ENCODE measurements around the gene MCC. TPM values are rescaled to one million over a fixed set of nuclear protein-coding genes. Genes with fewer than 3 reads are reported as not detected.
A peak's percentile ranks its signal among the peaks of the same experiment; 100 is the strongest.

Gene MCC
- total and polyA plus RNA-seq, 7 donors, result 1.4 to 13.8 (median 4.4) TPM

DNA sequence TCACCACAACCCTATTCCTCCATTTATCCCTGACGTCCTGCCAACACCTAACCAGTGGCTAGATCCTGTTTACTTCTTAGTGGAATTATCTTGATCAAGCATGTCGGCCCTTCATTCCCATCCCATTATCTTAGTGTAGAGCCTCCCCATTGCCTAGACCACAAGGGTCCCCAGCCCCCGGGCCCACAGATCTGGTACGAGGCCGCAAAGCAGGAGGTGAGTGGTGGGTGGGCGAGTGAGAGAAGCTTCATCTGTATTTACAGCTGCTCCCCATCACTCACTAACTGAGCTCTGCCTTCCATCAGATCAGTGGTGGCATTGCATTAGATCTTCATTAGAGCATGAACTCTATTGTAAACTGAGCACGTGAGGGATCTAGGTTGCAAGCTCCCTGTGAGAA, 236.2 kb downstream of the MCC start:
- H3K4me1 ChIP-seq, result peaks cover 8% of the 10 kb centered on the region
- H3K27me3 ChIP-seq (ENCODE audit: insufficient read depth in 3 of 3, low read length in 2 of 3), result no peaks in the 10 kb centered on the region
- no peak for ATAC-seq
- no peak overlapping the region for H3K4me3 ChIP-seq
- no peaks in the 10 kb centered on the region for H3K9me3 ChIP-seq
- no peaks in the 10 kb centered on the region for H3K36me3 ChIP-seq (ENCODE audit: insufficient read depth in 1 of 2, low read depth in 1 of 2)
- no peak overlapping the region for H3K27ac ChIP-seq
- intact Hi-C loops (cut with DNase I), result no loop called here
- WGBS, 3 donors, result 85 to 90% (median 86%) methylated on average over 7 of the region's 7 CpGs
- no peak for DNase-seq
- TF ChIP-seq, protein P1, sequence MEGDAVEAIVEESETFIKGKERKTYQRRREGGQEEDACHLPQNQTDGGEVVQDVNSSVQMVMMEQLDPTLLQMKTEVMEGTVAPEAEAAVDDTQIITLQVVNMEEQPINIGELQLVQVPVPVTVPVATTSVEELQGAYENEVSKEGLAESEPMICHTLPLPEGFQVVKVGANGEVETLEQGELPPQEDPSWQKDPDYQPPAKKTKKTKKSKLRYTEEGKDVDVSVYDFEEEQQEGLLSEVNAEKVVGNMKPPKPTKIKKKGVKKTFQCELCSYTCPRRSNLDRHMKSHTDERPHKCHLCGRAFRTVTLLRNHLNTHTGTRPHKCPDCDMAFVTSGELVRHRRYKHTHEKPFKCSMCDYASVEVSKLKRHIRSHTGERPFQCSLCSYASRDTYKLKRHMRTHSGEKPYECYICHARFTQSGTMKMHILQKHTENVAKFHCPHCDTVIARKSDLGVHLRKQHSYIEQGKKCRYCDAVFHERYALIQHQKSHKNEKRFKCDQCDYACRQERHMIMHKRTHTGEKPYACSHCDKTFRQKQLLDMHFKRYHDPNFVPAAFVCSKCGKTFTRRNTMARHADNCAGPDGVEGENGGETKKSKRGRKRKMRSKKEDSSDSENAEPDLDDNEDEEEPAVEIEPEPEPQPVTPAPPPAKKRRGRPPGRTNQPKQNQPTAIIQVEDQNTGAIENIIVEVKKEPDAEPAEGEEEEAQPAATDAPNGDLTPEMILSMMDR (IDR thresholded peaks at IDR 0.05), result no peak

DNA sequence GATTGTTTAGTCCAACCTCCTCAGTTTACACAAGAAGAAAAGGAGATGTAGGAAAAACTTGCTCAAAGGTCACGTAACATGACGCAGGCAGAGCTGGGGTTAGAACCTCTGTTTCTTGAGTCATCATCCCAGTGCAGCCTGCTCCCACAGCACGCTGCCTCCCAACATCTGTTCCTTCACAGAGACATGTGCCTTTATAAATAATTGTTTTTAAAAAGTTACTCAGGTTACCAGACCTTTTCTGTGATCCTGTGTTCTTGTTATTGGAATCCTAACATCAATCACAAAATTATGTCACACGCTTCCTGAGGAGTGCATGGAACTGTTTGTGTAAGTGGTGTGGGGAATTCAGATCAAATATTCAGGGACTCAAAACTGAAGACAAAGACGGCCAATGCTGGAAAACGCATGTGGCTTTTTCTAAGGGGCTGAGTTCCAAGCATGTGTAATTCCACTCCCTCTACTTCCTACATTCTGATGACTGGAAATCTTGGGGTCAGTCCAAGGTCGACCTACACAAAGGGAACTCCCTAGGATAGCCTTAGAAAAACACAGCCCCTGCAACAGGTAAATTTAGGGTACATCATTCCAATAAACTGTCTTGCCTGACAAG, 237.8 kb downstream of the MCC start:
- intact Hi-C loops (cut with DNase I), result no loop called here
- H3K4me1 ChIP-seq, result peaks cover 8% of the 10 kb centered on the region
- no peaks in the 10 kb centered on the region for H3K9me3 ChIP-seq
- peak; percentile 53 to 64 (median 60) for ATAC-seq
- 19 to 21% (median 20%) methylated on average over 7 of the region's 7 CpGs for WGBS, 3 donors
- no peaks in the 10 kb centered on the region for H3K36me3 ChIP-seq (ENCODE audit: insufficient read depth in 1 of 2, low read depth in 1 of 2)
- H3K27me3 ChIP-seq (ENCODE audit: insufficient read depth in 3 of 3, low read length in 2 of 3), result no peaks in the 10 kb centered on the region
- TF ChIP-seq, protein P1 (IDR thresholded peaks at IDR 0.05), result no peak
- peak overlapping the region; percentile 48 for H3K27ac ChIP-seq
- H3K4me3 ChIP-seq, result no peak overlapping the region
- peak; percentile 19 to 50 for DNase-seq

DNA sequence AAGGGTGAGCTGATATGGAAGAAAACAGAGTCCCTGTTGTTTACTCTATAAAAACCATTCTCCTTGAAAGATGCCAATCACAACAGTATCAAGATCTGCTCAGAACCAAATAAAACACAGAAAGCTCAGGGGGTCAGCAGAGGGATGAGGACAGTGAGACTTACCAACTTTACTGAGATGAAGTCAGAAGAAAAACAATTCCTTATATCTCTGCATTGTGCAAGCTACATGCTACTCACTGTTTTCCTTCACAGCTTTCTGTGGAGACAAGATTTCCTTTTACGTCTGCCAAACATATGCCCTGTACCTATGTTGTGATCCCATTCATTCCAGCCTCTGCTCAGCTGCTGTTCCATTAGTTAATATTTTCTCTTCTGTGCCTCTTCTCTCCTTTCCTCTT, 239.0 kb downstream of the MCC start:
- peak overlapping the region; percentile 48 for H3K27ac ChIP-seq
- 83 to 95% (median 94%) methylated on average over 1 of the region's 1 CpG for WGBS, 3 donors

DNA sequence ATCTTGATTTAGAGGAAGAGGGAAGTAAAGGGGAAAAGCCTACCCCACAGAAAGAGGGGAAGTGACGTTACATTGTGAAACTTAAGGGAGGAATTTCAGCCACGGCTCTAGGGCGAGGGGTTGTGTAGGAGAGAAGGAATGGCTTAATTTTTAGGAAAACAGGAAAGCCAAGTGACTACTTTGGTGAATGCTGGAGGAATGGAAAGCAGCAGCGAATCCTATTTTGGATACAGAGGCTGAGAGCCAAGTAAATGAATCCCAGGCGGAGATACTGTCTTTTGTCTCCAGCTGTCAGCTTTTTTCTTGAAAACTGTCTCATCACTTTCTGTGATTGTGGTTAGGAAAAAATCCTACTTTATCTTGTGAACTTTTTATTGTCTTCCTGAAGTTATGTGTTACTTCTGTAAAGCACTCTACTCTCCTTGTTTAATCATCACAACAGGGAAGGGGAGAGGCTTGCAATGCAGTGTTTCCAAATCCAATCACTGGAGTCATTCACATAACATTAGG, 241.8 kb downstream of the MCC start:
- peak overlapping the region; percentile 59 for H3K27ac ChIP-seq
- DNase-seq, result no peak
- H3K27me3 ChIP-seq (ENCODE audit: insufficient read depth in 3 of 3, low read length in 2 of 3), result no peaks in the 10 kb centered on the region
- H3K36me3 ChIP-seq (ENCODE audit: insufficient read depth in 1 of 2, low read depth in 1 of 2), result no peaks in the 10 kb centered on the region
- ATAC-seq, result peak in 2 of 4 donors; percentile 34 to 58
- no peak overlapping the region for H3K4me3 ChIP-seq
- 12 to 36% (median 18%) methylated on average over 5 of the region's 5 CpGs for WGBS, 3 donors
- no peaks in the 10 kb centered on the region for H3K9me3 ChIP-seq
- H3K4me1 ChIP-seq, result peaks cover 8% of the 10 kb centered on the region
- TF ChIP-seq, protein P1 (IDR thresholded peaks at IDR 0.05), result no peak
- intact Hi-C loops (cut with DNase I), result no loop called here

More for the DNA sequence above, 239.0 kb downstream of the MCC start:
- Histone ChIP-seq H3K36me3 (ENCODE audit: insufficient read depth in 1 of 2, low read depth in 1 of 2) (no peaks in the 10 kb centered on the region), H3K4me1 (peaks cover 8% of the 10 kb centered on the region), H3K9me3 (no peaks in the 10 kb centered on the region), H3K27me3 (ENCODE audit: insufficient read depth in 3 of 3, low read length in 2 of 3) (no peaks in the 10 kb centered on the region), H3K4me3 (no peak overlapping the region)
- TF ChIP-seq, protein P1 (IDR thresholded peaks at IDR 0.05), result no peak
- ATAC-seq, result no peak
- intact Hi-C loops (cut with DNase I), result no loop called here
- no peak for DNase-seq

All from psoas muscle (tissue), 8 donors.